Measurements from ENCODE around the gene IL22RA2. TPM values are rescaled to one million over a fixed set of nuclear protein-coding genes. Genes with fewer than 3 reads are reported as not detected.

The IL22RA2 gene
- total RNA-seq, 1 experiment from 2014 or later = not detected

DNA sequence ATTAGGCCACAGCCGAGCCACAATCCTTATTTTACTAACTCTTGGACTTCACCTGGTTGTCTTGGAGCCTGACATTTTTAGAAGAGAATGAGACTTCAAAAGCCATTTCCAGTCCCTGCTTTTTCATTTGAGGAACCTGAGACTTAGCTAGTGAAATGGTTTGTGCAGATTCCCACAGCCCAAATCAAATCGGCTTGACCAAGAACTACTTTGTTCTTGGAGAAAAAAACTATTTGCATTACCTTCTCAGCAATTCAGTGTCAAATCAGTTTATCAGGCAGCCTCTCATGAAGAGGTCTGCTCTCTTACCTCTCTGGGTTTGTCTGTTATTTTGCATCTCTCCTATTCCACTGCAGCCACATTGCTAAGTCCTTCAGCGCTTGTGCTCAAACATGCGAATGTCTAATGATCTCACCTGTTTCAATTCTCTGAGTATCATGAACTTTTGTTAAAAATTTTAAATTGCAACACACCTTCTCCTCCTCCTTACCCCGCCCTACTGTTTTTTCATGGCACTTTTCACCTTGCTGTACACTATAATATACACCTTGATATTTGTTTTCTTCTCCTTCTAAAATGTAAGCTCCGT lies 46.3 kb upstream of the IL22RA2 start:
- BruUV-seq (replicated peaks) = no TSS peak
- intact Hi-C loops (cut with micrococcal nuclease; ENCODE audit: unreplicated experiment) (no loop called here), in situ Hi-C loops (cut with HindIII; ENCODE audit: low pct_unique_long_range_greater_than_20kb, low sequenced_read_pairs) (no loop called here)
- DNase-seq (ENCODE audit: low read depth, low spot score) = no peak
- CTCF ChIA-PET = no interaction called here
- POLR2A ChIA-PET = interaction anchor here (0.5 kb wide), 1 partner anchor 945 kb away, joined by 3 read pairs; no protein-coding TSS in a partner anchor
- TF ChIP-seq, protein P1, sequence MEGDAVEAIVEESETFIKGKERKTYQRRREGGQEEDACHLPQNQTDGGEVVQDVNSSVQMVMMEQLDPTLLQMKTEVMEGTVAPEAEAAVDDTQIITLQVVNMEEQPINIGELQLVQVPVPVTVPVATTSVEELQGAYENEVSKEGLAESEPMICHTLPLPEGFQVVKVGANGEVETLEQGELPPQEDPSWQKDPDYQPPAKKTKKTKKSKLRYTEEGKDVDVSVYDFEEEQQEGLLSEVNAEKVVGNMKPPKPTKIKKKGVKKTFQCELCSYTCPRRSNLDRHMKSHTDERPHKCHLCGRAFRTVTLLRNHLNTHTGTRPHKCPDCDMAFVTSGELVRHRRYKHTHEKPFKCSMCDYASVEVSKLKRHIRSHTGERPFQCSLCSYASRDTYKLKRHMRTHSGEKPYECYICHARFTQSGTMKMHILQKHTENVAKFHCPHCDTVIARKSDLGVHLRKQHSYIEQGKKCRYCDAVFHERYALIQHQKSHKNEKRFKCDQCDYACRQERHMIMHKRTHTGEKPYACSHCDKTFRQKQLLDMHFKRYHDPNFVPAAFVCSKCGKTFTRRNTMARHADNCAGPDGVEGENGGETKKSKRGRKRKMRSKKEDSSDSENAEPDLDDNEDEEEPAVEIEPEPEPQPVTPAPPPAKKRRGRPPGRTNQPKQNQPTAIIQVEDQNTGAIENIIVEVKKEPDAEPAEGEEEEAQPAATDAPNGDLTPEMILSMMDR (IDR thresholded peaks at IDR 0.05) = no peak
- TF ChIP-seq REST (IDR thresholded peaks at IDR 0.05; ENCODE audit: insufficient read depth in 1 of 2, low read depth in 2 of 2, low read length in 1 of 2) = no peak
- no peak for TF ChIP-seq SIN3A (IDR thresholded peaks at IDR 0.05; ENCODE audit: borderline replicate concordance, insufficient read depth, low read depth, low read length)
- TF ChIP-seq POLR2AphosphoS5 (IDR thresholded peaks at IDR 0.05; ENCODE audit: low read depth, low read length) = no peak
- TF ChIP-seq TCF7L2 (IDR thresholded peaks at IDR 0.05; ENCODE audit: low read depth, low read length) = no peak
- no peaks in the 10 kb centered on the region; the same call in 1 of the 2 replicates for H3K36me3 ChIP-seq (ENCODE audit: control insufficient read depth, insufficient read depth, low read length)
- peaks cover 23% of the 10 kb centered on the region for H3K4me1 ChIP-seq (ENCODE audit: control insufficient read depth, insufficient read depth, low read length)
- no peaks in the 10 kb centered on the region for H3K9me3 ChIP-seq (ENCODE audit: control insufficient read depth, insufficient read depth, low read depth, low read length)
- H3K27me3 ChIP-seq (ENCODE audit: control insufficient read depth, insufficient read depth, low read length) = no peaks in the 10 kb centered on the region
- ATAC-seq = peak; percentile 7
- H3K27ac ChIP-seq (ENCODE audit: low read length) = peak overlapping the region; percentile 96
- peak overlapping the region; percentile 99 for H3K4me3 ChIP-seq (ENCODE audit: low read depth in 2 of 2, low read length in 2 of 2)

GRCh38 chr6:137218917-137219663 lies 45.6 kb upstream of the IL22RA2 start, which contains the start of gene IFNGR1:
IFNGR1 (minus strand) TSS chr6:137219385; CDS start chr6:137219327, 58 bp downstream.
- H3K36me3 ChIP-seq (ENCODE audit: control insufficient read depth, insufficient read depth, low read length) = no peaks in the 10 kb centered on the region; the same call in 1 of the 2 replicates
- ChIA-PET POLR2A (no interaction called here), CTCF (no interaction called here)
- in situ Hi-C loops (cut with HindIII; ENCODE audit: low pct_unique_long_range_greater_than_20kb, low sequenced_read_pairs) (no loop called here), intact Hi-C loops (cut with micrococcal nuclease; ENCODE audit: unreplicated experiment) (no loop called here)
- H3K27ac ChIP-seq (ENCODE audit: low read length) = peak within 1 kb of the TSS; percentile 96
- DNase-seq (ENCODE audit: low read depth, low spot score) (peak; percentile 50), ATAC-seq (peak; percentile 100)
- no peaks in the 10 kb centered on the region for H3K9me3 ChIP-seq (ENCODE audit: control insufficient read depth, insufficient read depth, low read depth, low read length)
- no peaks in the 10 kb centered on the region for H3K27me3 ChIP-seq (ENCODE audit: control insufficient read depth, insufficient read depth, low read length)
- TF ChIP-seq POLR2AphosphoS5 (IDR thresholded peaks at IDR 0.05; ENCODE audit: low read depth, low read length) = peak; percentile 85
- 0 out of 2 replicates have a peak, but pooled peaks have one; percentile 25 for TF ChIP-seq TCF7L2 (IDR thresholded peaks at IDR 0.05; ENCODE audit: low read depth, low read length)
- TF ChIP-seq SIN3A (IDR thresholded peaks at IDR 0.05; ENCODE audit: borderline replicate concordance, insufficient read depth, low read depth, low read length) = 0 out of 2 replicates have a peak, but pooled peaks have one; percentile 74
- TF ChIP-seq REST (IDR thresholded peaks at IDR 0.05; ENCODE audit: insufficient read depth in 1 of 2, low read depth in 2 of 2, low read length in 1 of 2) = 0 out of 4 replicates have a peak, but pooled peaks of 1 of the 2 experiments have one; percentile 44
- TF ChIP-seq, protein P1 (IDR thresholded peaks at IDR 0.05) = no peak
- peak within 1 kb of the TSS; percentile 99 for H3K4me3 ChIP-seq (ENCODE audit: low read depth in 2 of 2, low read length in 2 of 2)
- peaks cover 23% of the 10 kb centered on the region for H3K4me1 ChIP-seq (ENCODE audit: control insufficient read depth, insufficient read depth, low read length)
- BruUV-seq (replicated peaks) = no TSS peak

Data from Panc1 (cell line).